ENCODE measurements around the gene ZNF343. TPM values are rescaled to one million over a fixed set of nuclear protein-coding genes. Genes with fewer than 3 reads are reported as not detected.

The ZNF343 gene
- total RNA-seq, 1 experiment from 2014 or later = 3.4 TPM

- H3K27ac Mint-ChIP-seq = no peak overlapping the region; a peak in 2 of 7 replicates
- Histone ChIP-seq H3K4ac (ENCODE audit: low read depth, low read length) (no peak overlapping the region), H2AK5ac (ENCODE audit: insufficient read length, low read length) (no peak overlapping the region), H4K5ac (ENCODE audit: insufficient read length, low read depth, low read length) (no peak overlapping the region), H2BK5ac (ENCODE audit: insufficient read length, low read length) (no peak overlapping the region), H2BK120ac (ENCODE audit: low read depth, low read length, poor library complexity, severe bottlenecking) (no peak overlapping the region), H3K23ac (ENCODE audit: insufficient read length, low read depth, low read length) (no peak overlapping the region), H3K14ac (ENCODE audit: insufficient read depth, low read length) (no peak overlapping the region), H2BK12ac (ENCODE audit: insufficient read length, low read depth, low read length) (no peak overlapping the region), H3K9ac (ENCODE audit: extremely low read depth, insufficient read length, low read length) (no peak overlapping the region), H3K4me1 (ENCODE audit: insufficient read depth, low read length) (no peaks in the 10 kb centered on the region; the same call in 1 of the 2 replicates), H3K4me2 (ENCODE audit: insufficient read depth, insufficient read length, low read length) (no peak overlapping the region), H3T11ph (ENCODE audit: low read length) (no peak overlapping the region), H3K27me3 (ENCODE audit: insufficient read depth, low read length) (no peaks in the 10 kb centered on the region), H3K9me3 (ENCODE audit: control insufficient read depth, low read depth, low read length) (no peaks in the 10 kb centered on the region), H3K23me2 (ENCODE audit: insufficient read length, low read depth, low read length, poor library complexity, severe bottlenecking) (peaks cover 6% of the 10 kb centered on the region), H3K79me1 (ENCODE audit: insufficient read depth, low read depth, low read length, poor library complexity, severe bottlenecking) (peaks cover 10% of the 10 kb centered on the region), H2AFZ (ENCODE audit: low read length) (no peak overlapping the region), H3K27ac (ENCODE audit: insufficient read length, low read depth, low read length) (no peak overlapping the region), H2BK15ac (ENCODE audit: low read depth, low read length) (no peak overlapping the region), H4K20me1 (ENCODE audit: control insufficient read depth, insufficient read depth, insufficient read length) (no peaks in the 10 kb centered on the region), H3K18ac (ENCODE audit: insufficient read length, low read depth, low read length) (no peak overlapping the region), H3K79me2 (ENCODE audit: insufficient read depth, low read length) (peaks cover 35% of the 10 kb centered on the region), H2BK20ac (ENCODE audit: low read depth, low read length, poor library complexity, severe bottlenecking) (no peak overlapping the region), H4K8ac (replicated peaks; ENCODE audit: insufficient read length, low read depth, low read length) (no peak overlapping the region), H4K91ac (ENCODE audit: insufficient read length, low read depth, low read length) (no peak overlapping the region), H3K56ac (ENCODE audit: insufficient read length, low read depth, low read length) (no peak overlapping the region)
- peaks cover 17 to 22% of the 10 kb centered on the region in 2 experiments for H3K4me1 Mint-ChIP-seq
- no CpG with 5 or more reads among the region's 6 CpGs for WGBS (ENCODE audit: extremely low coverage, insufficient read length, low lambda C conversion rate)
- H3K9me3 Mint-ChIP-seq = peaks cover 0 to 5% of the 10 kb centered on the region in 2 experiments; a peak in 2 of 5 replicates
- DNase-seq = no peak
- H3K27me3 Mint-ChIP-seq (ENCODE audit: low read depth) = peaks cover 1% of the 10 kb centered on the region; the same call in 1 of the 2 replicates
- H3K4me3 Mint-ChIP-seq = no peak overlapping the region
- TF ChIP-seq CTCF (conservative IDR thresholded peaks at IDR 0.05) = no peak
- peaks cover 88 to 96% (median 96%) of the 10 kb centered on the region in 3 experiments for H3K36me3 Mint-ChIP-seq (ENCODE audit: insufficient read depth in 1 of 3, low read depth in 3 of 3)
These were observed 43.6 kb downstream of the ZNF343 start for GRCh38 chr20:2465100-2465499.
